ENCODE measurements around the gene CROCC.

The CROCC gene

DNA sequence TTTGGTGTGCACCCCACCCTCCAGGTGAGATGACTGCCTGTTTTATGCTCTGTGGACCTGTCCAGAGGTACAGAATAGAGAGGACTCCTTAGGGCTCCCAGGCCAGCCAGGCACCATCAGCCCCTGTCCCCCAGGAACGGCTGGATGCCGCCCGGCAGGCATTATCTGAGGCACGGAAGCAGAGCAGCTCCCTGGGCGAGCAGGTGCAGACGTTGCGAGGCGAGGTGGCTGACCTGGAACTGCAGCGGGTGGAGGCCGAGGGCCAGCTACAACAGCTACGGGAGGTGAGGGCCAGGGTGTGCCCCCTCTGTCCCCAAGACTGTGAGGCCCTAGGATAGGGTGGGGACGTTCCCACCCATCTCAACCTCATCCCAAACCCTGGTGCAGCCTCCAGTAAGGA, 47.9 kb downstream of the CROCC start:
- DNase-seq: no peak

DNA sequence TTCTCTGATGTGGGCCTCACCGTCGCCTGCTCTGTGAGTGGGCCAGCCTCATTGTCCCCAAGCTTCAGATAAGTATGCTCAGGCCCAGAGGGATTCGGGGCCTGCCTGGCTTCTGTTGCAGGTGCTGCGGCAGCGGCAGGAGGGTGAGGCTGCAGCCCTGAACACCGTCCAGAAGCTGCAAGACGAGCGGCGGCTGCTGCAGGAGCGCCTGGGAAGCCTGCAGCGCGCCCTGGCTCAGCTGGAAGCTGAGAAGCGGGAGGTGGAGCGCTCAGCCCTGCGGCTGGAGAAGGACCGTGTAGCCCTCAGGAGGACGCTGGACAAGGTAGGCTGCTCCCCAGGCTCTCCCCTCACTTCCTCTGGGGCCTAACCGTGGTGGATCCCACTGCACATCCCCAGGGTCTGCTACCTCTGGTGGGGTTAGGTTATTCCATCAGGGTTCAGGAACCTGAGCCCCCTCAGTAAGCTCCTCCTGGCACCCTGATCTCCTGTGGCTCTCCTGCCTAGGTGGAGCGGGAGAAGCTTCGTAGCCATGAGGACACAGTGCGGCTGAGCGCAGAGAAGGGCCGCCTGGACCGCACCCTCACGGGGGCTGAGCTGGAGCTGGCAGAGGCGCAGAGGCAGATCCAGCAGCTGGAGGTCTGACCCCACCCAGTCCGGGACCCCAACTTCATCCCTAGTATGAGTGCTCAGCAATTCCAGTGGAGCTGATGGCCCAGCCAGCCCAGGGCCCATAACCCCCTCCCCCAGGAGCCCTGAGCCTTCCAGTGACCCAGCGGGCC, 48.6 kb downstream of the CROCC start:
- DNase-seq: no peak

DNA sequence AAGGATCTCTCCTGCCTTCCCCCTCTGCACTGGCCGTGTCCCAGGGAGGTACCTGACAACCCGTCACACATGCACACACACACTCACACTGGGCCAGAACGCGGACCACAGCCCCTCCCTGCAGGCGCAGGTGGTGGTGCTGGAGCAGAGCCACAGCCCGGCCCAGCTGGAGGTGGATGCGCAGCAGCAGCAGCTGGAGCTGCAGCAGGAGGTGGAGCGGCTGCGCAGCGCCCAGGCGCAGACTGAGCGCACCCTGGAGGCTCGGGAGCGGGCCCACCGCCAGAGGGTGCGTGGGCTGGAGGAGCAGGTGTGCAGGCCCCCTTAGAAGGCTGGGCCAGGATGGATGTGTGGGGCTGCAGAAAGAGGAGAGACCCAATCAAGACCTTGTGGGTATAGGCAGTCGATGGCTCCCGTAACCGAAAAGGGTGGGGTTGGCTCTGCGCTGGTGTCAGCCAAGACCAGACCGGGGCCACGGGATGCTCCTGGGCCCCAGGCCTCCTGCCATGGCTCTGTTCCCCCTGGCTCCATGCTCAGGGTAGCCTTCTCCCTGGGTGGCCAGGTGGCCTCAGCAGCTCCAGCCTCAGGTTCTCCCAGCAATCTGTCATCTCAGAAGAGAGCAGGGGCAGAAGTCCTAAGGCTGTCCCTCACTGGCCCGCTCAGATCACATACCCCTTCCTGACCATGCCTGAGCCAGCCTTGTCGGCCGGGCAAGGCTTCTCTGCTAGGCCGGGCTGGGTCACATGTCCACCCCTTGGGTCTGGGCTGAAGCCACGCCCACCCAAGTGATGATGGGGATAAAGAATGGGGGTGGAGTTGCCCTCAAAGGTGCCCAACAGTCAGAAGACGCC, 49.8 kb downstream of the CROCC start:
- no peak for DNase-seq

DNA sequence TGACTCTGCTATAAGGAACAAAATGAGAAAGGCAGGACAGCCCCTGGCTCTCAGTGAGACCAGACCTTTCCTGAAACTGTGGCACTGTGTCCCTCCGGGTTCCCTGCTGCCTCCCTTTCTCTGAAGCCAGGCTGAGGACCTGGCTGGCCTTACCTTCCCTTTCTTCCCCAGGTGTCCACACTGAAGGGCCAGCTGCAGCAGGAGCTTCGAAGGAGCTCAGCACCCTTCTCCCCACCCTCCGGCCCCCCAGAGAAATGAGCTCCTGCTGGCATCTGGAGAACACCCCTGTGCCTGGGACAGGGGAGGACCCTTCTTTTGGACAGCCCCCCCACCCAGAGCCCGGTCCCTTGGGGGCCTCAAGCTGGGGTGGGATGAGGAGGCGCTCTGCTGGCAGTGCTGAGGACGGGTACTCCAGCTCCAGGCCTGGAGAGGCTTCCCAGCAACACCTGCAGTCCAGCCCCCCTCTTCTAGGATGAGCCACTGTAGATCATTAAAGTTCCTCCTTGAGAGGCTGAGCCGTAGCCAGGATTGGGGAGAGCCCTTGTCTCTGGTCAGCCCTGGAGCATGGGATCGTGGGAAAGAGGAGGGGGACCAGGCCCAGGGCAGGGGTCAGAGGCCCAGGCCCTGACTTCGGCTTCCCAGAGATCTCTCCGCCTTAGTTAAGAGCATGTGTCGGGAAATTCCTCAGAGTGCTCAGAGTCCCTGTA, 50.6 kb downstream of the CROCC start:
- no peak for DNase-seq

DNA sequence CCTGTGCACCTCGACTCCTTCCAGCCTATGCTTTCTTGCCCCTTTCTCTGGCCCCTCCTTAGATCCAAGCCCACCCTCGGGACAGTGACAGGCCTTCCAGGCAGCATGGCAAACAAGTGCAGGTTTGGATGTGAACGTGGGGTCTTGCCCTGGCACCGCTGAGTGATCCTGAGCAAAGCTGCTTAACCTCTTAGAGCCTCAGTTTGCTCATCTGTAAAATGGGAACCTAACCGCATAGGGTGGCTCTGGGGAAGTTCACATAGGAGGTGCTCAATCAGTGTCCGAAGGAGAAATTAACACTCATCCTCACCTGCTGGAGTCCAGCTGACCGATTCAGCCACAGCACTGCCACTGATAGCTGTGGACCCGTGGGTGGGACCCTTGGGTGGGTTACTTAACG, 51.5 kb downstream of the CROCC start:
- no peak for DNase-seq

DNA sequence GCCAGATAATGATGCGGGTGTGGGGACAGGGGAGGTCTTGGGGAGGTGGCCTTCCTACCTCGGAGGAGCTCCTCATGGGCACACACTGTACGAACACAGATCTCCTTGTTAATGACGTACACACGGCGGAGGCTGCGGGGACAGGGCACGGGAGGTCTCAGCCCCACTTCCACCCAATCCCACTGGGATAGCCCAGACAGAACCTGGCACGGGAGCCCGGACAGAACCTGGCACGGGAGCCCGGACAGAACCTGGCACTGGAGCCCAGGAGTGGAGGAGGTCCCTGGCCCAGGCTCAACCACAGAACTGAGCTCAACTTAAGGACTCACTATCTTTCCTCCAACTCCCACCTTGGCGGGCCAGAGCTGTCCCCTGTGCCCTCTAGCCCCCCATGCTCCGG, 53.5 kb downstream of the CROCC start:
- DNase-seq: no peak

DNA sequence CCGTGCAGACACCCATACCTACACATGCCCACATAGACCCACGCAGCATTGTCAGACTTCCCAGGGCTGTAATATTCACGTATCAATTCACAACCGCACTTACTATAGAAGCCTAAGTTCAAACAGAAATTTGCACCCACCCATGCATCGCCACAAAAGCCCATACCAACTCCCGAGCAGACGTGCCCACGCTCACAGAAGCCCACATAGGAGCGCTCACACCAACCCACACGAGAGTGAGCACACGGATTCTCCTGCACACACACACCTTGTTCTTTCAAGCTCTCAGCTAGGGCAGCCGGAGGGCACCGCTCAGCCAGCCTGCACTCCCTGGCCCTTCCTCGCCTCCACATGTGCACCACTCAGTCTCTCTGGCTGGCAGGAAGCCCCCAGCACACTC, 54.1 kb downstream of the CROCC start:
- no peak for DNase-seq

DNA sequence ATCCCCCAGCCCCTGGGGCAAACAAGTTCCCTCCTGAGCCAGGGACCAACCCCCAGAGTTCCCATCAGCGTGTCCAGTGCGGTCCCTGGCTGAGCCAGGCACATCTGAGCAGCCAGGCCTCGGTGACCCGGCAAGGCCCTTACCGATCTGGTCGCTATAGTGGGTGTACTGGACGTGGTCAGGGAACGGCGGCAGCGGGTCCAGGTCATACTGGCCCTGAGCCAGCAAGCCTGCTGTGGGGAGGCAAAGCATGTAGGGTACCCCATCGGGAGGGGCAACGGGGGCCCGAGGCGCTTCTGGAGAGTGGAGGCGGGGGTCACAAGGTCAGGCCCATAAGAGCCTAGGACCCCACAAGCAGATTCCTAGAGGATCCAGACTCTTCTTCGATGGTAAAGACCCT, 55.2 kb downstream of the CROCC start:
- DNase-seq: no peak

DNA sequence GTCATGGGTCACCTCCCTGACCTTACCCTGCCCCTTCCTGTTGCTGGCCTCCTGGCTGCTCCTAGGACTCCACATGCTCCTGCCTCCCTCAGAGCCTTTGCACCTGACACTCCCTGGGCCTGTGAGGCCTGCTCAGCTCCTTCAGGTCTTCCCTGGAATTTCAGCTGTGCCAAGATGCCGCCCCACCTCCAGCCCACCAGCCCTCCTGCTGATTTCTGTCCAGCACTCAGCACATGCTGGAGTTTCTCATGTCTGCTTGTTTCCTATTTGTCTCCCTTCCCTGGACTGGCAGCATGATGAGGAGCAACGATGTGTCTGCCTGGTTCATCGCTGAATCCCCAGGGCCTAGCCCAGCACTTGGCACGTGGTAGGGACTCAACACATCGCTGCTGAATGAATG, 55.6 kb downstream of the CROCC start:
- DNase-seq: no peak

DNA sequence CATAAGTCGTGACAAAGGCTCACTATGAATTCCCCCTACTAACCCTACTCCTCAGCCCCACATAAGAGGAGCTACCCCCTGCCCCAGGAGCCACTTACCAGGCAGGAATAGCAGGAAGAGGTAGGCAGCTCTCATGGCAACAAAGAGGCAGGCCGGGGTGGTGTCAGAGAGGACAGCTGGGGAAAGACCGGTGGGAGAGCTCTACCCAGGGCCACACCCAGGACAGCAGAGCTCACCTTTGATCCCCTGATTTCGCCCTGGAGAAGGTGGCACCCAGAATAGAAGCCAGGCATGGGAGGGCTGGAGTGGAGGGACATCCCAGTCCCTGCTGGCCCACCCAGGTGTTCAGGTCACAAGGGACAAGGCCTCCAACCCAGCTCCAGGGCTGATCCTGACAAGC, 56.4 kb downstream of the CROCC start:
- no peak for DNase-seq

DNA sequence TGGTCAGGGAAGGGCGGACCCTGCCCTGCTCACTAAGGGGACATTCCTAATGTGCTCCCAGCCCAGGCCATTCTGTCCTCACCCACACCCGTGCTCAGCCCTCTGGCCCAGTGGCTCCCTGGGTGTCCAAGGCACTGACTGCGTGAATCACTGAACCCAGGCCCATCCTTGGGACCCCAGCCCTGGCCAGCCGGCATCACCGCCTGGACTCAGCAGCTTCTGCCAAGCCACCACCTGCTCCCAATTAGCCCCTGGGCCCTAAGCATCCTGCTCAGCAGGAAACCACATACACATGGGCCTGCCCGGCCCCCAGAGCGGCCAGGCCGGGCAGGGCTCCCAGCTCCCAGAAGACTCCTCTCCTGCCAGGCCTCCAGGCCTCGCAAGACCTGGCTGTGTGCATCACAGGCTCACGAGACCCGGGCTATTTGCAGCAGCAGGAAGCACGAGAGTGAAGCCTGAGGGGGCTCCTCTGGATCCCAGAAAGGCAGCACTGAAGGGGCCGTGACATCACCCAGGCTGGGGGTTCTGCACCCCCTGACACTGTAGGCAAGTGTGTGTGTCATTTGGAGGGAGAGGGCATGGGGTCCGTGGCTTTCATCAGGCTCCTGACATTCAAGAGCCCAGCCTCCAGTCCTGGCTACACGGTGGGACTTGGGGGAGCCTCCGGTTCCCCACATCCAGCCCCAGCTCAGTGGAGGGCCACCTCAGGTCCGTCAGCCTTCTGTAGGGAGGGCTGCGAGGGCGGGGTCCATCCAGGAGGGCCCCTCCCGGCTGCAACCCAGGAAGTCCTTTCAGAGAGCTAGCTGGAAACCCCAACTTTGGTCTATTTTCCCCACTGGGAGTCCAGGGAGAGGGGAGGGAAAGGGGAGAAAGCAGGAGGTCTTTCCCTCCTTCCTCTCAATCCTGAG, 57.1 kb downstream of the CROCC start:
- DNase-seq: no peak

DNA sequence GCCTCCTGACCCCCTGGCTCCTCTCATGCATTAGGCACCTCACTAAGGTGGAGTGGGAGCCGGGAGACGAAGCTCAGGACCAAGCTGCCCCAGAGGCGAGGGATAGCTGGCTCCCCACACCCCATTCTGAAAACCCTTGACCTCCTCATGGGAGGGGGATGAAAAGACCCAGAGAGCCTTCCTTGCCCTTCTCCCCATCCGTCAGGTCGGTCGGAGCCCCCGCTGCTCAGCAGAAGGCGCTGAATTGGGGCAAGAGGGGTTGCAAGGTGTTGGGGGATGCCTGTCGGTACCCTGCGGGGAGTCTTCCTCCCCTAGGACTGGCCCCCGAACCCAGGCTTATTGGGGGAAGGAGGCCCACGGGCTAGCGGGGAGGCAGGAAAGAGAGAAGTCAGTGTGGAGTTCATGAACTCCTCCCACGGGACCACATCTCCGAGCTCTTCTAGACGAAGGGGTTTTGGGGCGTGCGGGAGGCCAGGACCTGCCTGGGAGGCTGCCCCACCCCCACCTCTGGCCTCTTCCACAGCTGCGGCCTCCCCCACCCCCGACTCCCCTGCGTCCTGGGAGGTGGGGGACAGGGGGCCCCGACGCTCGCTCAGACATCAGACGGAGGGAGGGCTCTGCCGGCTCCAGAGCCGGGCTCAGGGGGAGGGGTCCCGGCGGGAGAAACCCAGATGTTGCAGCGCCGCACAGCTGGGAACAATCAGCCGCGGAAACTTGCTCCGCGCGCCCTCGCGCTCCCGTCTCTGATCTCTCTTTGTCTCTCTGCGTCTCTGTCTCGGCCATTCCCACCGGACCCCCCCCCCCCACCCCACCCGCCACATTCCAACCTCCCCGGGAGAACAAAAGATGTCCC, 58.0 kb downstream of the CROCC start:
- no peak for DNase-seq

DNA sequence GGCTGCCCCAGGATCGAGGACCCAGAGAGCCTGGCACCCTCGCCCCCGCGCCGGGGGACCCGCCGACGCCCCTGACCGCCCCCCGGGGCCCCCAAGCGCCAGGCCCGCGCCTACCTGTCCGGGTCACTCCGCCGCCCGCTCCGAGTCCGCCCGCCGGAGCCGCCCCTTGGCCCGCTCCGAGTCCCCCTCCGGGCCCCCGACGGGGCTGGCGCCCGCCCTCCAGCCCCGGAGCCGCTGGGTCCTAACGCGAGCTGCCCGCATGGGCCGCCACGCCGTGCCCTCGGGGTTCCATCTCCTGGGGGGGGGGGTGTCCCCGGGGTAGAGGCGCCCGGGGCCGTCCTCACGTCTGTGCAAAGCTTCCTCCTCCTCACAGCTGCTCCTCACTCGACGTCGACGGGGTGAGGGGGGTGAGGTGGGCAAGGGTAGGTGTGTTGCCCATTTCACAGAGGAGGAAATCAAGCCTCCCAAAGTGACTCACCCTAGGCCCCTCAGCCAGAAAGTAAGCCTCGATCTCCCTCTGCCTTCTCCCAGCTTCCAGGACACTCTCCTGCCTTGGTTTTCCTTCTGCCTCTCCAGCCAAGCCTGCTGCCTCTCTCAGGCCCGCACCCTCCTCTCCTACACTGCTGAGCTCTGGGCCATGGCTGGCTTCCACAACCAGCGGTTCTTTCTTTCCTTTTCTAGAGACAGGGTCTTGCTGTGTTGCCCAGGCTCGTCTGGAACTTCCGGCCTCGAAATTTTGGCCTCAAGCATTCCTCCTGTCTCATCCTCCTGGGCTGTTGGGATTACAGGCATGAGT, 58.9 kb downstream of the CROCC start, which contains the start of gene MFAP2:
MFAP2 (minus strand) TSS at position 148 of the 796 bp plus-strand sequence. CDS start 2,347 bp downstream, outside the sequence.
- DNase-seq: no peak

DNA sequence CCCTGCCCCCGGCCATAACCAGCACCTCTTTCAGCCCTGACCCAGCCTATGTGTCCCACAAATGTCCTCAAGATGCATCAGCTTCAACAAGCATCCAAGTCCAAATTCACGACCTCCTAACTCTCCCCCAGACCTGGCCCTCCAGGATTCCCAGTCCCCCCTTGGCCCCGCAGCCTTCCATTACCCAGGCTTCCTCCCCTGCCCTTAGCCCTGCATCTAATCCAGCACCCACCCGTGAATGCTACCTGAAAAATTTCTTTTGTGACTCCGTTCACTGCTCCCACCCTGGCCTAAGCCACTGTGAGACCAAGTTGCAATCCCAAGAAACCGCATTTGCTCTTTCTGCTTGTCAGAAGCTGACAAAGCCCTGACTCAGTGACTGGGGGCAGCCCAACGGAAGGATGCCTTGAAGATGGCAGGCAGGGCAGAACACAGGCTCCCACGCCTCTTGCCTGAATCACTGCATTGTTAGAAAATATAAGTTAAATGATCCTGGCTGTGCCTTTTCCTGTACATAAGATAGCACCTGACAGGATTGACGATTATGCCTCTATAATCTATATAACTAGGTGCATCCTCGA, 59.6 kb downstream of the CROCC start:
- DNase-seq: no peak

DNA sequence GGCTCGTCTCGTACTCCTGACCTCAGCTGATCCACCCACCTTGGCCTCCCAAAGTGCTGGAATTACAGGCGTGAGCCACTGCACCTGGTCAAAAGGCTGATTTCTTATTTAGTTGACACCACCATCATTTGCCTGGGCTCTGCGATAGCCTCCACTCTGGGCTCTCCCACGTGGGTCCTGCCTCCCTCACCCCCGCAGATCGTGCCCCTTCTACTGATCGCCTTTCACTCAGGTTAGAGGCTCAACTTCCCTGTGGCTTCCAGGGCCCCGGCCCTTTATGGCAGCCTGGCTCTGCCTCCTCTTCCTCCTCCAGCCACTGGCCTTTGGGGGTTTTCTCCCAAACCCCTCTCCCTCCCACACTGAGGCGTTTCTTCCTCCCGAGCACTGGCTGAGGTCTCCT, 61.2 kb downstream of the CROCC start:
- no peak for DNase-seq

DNA sequence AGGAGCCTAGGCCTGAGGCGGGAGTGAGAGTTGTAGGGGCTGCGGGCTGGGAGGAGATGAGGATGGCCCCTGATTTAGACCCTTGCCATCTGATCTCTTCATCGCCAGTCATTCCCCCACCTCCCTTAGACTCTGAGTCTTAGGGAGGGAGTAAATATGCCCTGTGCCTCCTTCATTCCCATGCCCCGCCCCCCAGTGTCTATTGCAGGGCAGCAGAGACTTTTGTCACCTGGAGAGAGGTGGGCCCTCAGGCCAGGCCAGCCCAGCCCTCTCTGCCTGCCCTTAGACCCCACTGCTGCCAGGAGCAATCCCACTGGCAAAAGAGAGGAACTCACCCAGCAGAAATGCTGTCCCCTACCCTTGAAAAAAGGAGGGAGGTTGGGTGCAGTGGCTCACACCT, 61.9 kb downstream of the CROCC start:
- DNase-seq: no peak

DNA sequence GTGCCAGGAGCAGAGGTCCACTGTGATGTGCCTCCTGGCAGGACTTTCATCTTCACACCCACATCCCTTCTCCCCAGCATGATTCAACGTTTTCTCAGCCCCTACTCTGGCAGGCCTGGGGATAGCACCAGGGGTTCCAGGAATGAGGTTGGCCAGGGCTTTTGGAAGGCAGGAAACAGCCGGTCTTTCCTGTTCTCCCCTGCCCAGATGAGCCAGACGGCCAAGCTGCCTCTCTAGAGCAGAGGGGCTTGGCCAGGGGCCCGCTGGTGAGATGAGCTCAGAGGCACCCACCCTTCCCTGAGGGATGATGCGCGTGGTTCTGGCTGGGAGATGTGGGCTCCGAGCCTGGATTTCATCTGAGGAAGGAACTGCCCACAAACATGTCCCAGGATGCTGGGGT, 63.0 kb downstream of the CROCC start:
- no peak for DNase-seq

DNA sequence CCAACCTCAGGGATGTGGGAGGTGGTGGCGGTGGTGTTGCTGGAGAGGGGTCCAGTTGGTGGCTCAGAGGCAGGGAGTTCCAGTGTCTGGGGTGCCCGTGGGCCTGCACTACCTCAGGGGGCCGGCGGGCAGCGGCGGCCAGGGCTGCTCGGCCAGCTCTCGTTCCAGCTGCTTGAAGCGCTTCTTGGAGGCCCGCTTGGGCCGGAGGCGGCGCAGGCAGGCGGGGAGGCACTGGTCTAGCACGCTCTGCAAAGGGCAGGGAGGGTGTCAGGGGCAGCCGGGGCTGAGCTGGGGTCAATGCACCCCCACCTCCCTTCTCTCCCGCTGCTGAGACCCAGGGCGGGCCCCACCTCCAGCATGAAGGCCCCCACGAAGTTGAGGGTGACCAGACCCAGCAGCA, 64.4 kb downstream of the CROCC start:
- DNase-seq: no peak

DNA sequence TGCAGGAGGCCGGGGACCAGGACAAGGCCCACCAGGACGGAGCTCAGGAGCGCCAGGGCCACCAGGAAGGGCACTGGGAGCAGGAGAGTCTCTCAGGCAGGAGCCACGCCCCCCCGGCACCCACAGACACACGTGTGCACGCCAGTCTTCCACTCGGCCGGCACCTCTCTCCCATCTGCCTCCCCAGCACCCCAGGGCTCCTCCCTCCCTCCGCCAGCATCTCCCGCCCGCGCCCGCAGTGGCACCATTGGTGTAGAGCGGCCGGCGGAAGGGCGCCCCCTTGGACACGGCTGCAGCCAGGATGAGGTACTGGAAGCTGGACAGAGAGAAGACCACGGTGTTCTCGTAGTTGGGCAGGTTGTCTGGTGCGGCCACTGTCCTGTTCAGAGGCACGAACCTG, 64.8 kb downstream of the CROCC start:
- no peak for DNase-seq

DNA sequence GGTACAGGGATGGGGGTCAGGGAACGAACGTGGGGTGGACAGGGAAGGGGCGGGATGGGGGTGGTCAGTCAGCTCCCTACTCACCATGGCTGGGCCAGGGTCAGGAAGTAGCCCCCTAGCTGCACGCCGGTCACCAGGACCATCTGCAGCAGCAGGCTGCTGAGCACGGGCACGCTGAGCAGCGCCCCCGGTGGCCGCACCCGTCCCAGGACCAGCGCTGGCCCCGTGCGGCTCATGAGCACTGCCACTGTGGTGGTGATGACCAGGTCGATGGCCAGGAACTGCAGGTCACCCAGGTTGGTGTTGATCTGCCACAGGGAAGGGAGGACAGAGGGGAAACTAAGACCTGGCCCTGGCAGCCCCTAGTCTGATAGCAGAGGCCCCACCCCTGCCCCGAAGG, 65.2 kb downstream of the CROCC start:
- DNase-seq: no peak

Data from T-helper 9 cell (primary cell).